Activated CD8-positive, alpha-beta T cell treated with anti-CD3 and anti-CD28 coated beads for 36 hours (primary cell): ENCODE results near the gene ACVRL1. TPM values are rescaled to one million over a fixed set of nuclear protein-coding genes. Genes with fewer than 3 reads are reported as not detected.

Experiments used
- ATAC-seq: fragments of 200-7000 bp; cut with Tn5 transposase; one replicate; pipeline ENCODE4 v1.10.0; 2021; ENCODE audit warnings: mild to moderate bottlenecking, moderate library complexity
- CTCF ChIA-PET: fragments of 350-600 bp; sonication (Branson Sonifier 250); formaldehyde crosslinking; loops from one replicate; lab custom pipeline; 2021; ENCODE audit warnings: antibody characterized with exemption; lab: Charles Lee
- POLR2A ChIA-PET: fragments of 350-600 bp; sonication (Branson Sonifier 250); formaldehyde crosslinking; loops from one replicate; lab custom pipeline; 2021; ENCODE audit warnings: antibody characterized with exemption; lab: Charles Lee
- DNase-seq: peaks from one replicate; pipeline ENCODE4 v3.0.0-alpha.2; 2020
- H3K27ac Mint-ChIP-seq: one replicate; pipeline ENCODE4 v1.8.0; 2021; ENCODE audit warnings: mild to moderate bottlenecking, mixed read lengths
- H3K27me3 Mint-ChIP-seq: one replicate; pipeline ENCODE4 v1.8.0; 2021; ENCODE audit warnings: mixed read lengths
- H3K36me3 Mint-ChIP-seq: one replicate; pipeline ENCODE4 v1.8.0; 2021; ENCODE audit warnings: low read depth, mixed read lengths
- H3K4me1 Mint-ChIP-seq: one replicate; pipeline ENCODE4 v1.8.0; 2021; ENCODE audit warnings: low read depth, mixed read lengths
- H3K4me3 Mint-ChIP-seq: one replicate; pipeline ENCODE4 v1.8.0; 2021; ENCODE audit warnings: mild to moderate bottlenecking, moderate library complexity, mixed read lengths
- H3K9me3 Mint-ChIP-seq: one replicate; pipeline ENCODE4 v1.8.0; 2021; ENCODE audit warnings: mixed read lengths
- intact Hi-C: fragments of 100-400 bp; cut with micrococcal nuclease; formaldehyde crosslinking; loops from one replicate; pipeline ENCODE4 v1.10.0; 2022
- total RNA-seq, 2 experiments: library from RNA; stranded (reverse); gene quantifications; one replicate each; pipeline ENCODE4 v1.2.3, GENCODE V29; 2021
- TF ChIP-seq, protein P1 (sequence below): fragments of 200-600 bp; IDR thresholded peaks from one replicate; pipeline ENCODE4 v1.8.0; 2022; ENCODE audit warnings: antibody characterized with exemption, mild to moderate bottlenecking

Gene ACVRL1
- total RNA-seq, 2 experiments from 2014 or later: not detected

DNA sequence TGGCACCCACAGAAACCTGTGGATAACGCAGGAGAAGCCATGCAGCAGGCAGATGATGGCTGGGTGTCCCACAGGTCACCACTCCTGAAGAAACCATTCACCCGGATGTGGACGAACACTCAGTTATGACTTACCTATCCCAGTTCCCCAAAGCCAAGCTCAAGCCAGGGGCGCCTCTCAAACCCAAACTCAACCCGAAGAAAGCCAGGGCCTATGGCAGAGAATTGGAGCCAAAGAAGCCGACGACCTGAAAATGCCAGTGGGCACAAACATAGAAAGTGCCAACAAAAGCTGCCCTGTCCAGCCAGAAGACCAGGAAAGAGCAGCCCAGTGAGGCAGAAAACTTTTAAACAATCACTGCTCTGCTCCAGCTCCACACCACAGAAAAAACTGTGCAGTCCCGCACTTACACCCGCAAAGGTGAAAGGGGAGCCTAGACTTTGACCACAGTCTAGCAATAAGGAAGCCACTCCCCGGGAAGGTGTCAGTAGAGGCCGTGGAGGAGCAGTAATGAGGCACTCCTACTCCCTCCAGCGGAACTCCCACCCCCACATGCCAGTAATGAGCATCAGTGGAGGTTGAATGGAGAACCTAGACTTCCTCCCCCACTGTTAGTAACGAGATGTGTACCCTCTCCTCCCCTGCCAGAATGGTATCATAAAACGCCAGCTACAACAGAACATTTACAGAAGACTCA is 6.0 kb upstream of the ACVRL1 start:
- POLR2A ChIA-PET: no interaction called here
- CTCF ChIA-PET: no interaction called here
- Mint-ChIP-seq H3K4me3 (no peak overlapping the region), H3K36me3 (no peaks in the 10 kb centered on the region), H3K27ac (no peak overlapping the region), H3K27me3 (peaks cover 5% of the 10 kb centered on the region), H3K9me3 (no peaks in the 10 kb centered on the region), H3K4me1 (no peaks in the 10 kb centered on the region)
- ATAC-seq (no peak), DNase-seq (no peak)
- intact Hi-C loops: no loop called here
- TF ChIP-seq, protein P1, sequence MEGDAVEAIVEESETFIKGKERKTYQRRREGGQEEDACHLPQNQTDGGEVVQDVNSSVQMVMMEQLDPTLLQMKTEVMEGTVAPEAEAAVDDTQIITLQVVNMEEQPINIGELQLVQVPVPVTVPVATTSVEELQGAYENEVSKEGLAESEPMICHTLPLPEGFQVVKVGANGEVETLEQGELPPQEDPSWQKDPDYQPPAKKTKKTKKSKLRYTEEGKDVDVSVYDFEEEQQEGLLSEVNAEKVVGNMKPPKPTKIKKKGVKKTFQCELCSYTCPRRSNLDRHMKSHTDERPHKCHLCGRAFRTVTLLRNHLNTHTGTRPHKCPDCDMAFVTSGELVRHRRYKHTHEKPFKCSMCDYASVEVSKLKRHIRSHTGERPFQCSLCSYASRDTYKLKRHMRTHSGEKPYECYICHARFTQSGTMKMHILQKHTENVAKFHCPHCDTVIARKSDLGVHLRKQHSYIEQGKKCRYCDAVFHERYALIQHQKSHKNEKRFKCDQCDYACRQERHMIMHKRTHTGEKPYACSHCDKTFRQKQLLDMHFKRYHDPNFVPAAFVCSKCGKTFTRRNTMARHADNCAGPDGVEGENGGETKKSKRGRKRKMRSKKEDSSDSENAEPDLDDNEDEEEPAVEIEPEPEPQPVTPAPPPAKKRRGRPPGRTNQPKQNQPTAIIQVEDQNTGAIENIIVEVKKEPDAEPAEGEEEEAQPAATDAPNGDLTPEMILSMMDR: no peak

DNA sequence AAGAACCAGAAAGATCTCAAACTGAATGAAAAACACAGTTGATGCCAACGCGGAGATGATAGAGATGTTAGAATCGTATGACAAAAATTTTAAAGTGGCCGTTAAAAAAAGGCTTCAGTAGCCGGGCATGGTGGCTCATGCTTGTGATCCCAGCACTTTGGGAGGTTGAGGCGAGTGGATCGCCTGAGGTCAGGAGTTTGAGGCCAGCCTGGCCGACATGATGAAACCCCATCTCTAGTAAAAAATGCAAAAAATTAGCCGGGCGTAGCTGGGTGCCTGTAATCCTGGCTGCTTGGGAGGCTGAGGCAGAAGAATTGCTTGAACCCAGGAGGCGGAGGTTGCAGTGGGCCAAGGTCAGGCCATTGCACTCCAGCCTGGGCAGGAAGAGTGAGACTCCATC is 5.4 kb upstream of the ACVRL1 start:
- no peaks in the 10 kb centered on the region for H3K9me3 Mint-ChIP-seq
- ChIA-PET CTCF (no interaction called here), POLR2A (no interaction called here)
- no peaks in the 10 kb centered on the region for H3K4me1 Mint-ChIP-seq
- no peaks in the 10 kb centered on the region for H3K36me3 Mint-ChIP-seq
- DNase-seq (no peak), ATAC-seq (no peak)
- intact Hi-C loops: no loop called here
- H3K4me3 Mint-ChIP-seq: no peak overlapping the region
- peaks cover 8% of the 10 kb centered on the region for H3K27me3 Mint-ChIP-seq
- TF ChIP-seq, protein P1: no peak
- no peak overlapping the region for H3K27ac Mint-ChIP-seq

DNA sequence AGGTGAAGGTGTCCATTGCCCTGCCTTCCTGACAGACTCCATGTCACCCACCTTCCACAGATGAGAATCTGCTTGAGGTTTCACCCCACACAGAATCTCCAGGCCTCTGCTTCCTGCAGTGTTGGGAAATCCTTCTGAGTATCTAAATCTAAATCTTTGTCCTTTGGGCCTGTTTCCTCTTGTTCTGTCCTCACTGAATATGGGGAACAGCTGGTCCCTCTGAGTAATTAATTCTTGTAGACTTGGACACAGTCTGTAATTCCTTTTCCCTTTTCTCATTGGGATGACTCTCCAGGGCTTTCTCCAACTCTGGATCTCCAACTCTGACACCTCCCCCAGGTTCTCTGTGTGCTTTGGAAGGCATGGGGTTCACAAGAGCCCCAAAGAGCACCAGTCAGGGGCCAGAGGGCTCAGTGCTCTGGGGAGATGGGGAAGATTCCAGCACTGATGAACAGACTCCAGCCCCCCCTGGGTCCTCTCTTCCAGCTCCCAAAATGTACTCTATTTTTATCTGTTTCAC is 2.3 kb upstream of the ACVRL1 start:
- intact Hi-C loops: no loop called here
- POLR2A ChIA-PET: no interaction called here
- Mint-ChIP-seq H3K27ac (no peak overlapping the region), H3K9me3 (no peaks in the 10 kb centered on the region), H3K4me1 (no peaks in the 10 kb centered on the region), H3K27me3 (peaks cover 22% of the 10 kb centered on the region), H3K36me3 (no peaks in the 10 kb centered on the region), H3K4me3 (no peak overlapping the region)
- no peak for ATAC-seq
- CTCF ChIA-PET: interaction anchor here (0.7 to 1.1 kb wide), 2 partner anchors 18 to 30 kb away, joined by 3 to 4 read pairs; no protein-coding TSS in a partner anchor
- TF ChIP-seq, protein P1: no peak
- DNase-seq: no peak

DNA sequence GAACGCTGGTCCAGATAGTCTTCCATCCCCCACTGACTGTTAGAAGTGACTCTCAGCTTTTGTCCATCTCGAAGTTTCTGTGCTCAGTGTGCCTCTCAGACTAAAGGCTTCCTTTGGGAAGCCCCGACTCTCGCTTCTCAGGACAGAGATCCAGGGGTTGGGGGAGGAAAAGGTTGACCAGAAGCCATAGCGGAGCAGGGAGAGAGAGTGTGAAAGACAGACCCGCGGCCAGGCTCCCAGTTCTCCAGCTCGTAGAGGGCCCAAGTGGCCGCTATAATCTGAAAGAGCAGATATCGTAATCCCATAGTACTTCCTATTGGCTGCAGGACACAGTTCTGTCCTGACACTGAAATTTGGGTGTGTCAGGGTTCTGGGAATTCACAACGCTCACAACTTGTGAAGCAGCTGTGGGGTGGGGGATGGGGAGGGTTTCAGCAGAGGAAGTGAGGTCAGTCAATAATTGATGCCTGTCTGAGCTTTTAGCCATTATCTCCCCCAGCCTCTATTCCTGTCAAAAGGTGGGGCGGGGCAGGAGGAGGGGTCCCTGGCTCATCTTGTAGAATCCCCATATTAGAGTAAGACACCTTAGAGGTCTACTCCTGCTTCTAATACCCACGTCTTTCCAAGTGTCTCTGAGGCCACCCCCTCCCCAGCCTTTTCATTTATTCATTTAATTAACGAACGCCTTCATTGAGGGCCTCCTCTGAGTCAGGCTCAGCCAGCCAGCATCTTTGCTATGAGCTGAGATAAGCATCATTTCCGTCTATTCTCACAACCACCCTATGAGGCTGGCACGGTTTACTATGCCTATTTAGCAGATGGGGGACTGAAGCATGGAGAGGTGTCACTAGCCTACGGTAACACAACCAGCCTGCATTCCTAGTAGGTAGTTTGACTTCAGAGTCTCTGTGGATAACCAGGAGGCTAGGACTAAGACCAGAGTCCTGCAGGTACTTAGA is 1.6 kb upstream of the ACVRL1 start:
- intact Hi-C loops: no loop called here
- Mint-ChIP-seq H3K27me3 (peaks cover 22% of the 10 kb centered on the region), H3K4me3 (no peak overlapping the region), H3K36me3 (no peaks in the 10 kb centered on the region), H3K4me1 (no peaks in the 10 kb centered on the region), H3K27ac (no peak overlapping the region), H3K9me3 (no peaks in the 10 kb centered on the region)
- POLR2A ChIA-PET: interaction anchor here (0.6 kb wide), 1 partner anchor 375 kb away, joined by 3 read pairs; no protein-coding TSS in a partner anchor
- TF ChIP-seq, protein P1: no peak
- ATAC-seq (no peak), DNase-seq (no peak)
- CTCF ChIA-PET: interaction anchor here (0.9 to 1.1 kb wide), 3 partner anchors 10 to 30 kb away, joined by 3 to 4 read pairs (median 4); no protein-coding TSS in a partner anchor
